Measurements from ENCODE around the gene CTLA4.

DNA sequence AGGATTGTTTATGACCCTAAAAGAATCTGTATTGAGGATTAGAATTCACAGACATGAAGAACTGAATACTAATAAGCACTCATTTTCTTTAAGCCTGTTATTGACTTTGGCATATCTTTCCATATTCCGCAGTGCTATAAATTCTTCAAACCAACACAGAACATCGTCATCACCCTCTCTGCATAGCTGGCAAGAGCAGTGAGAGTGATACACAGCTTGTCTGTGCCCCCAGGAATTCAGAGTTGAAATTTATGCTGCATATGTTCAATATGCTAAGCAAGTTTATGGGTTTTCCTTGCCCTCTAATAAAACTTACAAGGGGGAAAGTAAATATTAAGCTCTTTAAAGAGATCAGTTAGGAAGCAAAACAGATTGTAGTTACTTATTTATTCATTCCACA, 32.7 kb downstream of the CTLA4 start:
- TF ChIP-seq, protein P1, sequence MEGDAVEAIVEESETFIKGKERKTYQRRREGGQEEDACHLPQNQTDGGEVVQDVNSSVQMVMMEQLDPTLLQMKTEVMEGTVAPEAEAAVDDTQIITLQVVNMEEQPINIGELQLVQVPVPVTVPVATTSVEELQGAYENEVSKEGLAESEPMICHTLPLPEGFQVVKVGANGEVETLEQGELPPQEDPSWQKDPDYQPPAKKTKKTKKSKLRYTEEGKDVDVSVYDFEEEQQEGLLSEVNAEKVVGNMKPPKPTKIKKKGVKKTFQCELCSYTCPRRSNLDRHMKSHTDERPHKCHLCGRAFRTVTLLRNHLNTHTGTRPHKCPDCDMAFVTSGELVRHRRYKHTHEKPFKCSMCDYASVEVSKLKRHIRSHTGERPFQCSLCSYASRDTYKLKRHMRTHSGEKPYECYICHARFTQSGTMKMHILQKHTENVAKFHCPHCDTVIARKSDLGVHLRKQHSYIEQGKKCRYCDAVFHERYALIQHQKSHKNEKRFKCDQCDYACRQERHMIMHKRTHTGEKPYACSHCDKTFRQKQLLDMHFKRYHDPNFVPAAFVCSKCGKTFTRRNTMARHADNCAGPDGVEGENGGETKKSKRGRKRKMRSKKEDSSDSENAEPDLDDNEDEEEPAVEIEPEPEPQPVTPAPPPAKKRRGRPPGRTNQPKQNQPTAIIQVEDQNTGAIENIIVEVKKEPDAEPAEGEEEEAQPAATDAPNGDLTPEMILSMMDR (IDR thresholded peaks at IDR 0.05; ENCODE audit: low read length), result no peak
- TF ChIP-seq EZH2 (IDR thresholded peaks at IDR 0.05; ENCODE audit: borderline replicate concordance, low read length), result no peak

All from OCI-LY1 (cell line).